GM18505 (cell line): ENCODE results near the gene APBB1IP.
"Not testable (repeated sequence)": the region's sequence is repeated elsewhere in the genome, so short reads cannot be mapped to it uniquely, and the experiment has no call there.

Source experiments
- ATAC-seq: cut with Tn5 transposase; IDR thresholded peaks from one replicate; pipeline ENCODE4 v1.9.1; 2021; ENCODE audit not compliant: unreplicated experiment
- POLR2A ChIP-seq: IDR thresholded peaks from 4 replicates; pipeline ENCODE4 v1.6.1; 2011; ENCODE audit warnings: borderline replicate concordance; ENCODE audit not compliant: insufficient read depth, insufficient read length; ENCODE audit errors: extremely low read depth

APBB1IP gene

GRCh38 chr10:26494018-26494417, 55.9 kb downstream of the APBB1IP start:
- no peak for TF ChIP-seq POLR2A

GRCh38 chr10:26499426-26499825, 61.3 kb downstream of the APBB1IP start:
- TF ChIP-seq POLR2A = no peak
- ATAC-seq = no peak

More at GRCh38 chr10:26494018-26494417, 55.9 kb downstream of the APBB1IP start:
- ATAC-seq = no peak

DNA sequence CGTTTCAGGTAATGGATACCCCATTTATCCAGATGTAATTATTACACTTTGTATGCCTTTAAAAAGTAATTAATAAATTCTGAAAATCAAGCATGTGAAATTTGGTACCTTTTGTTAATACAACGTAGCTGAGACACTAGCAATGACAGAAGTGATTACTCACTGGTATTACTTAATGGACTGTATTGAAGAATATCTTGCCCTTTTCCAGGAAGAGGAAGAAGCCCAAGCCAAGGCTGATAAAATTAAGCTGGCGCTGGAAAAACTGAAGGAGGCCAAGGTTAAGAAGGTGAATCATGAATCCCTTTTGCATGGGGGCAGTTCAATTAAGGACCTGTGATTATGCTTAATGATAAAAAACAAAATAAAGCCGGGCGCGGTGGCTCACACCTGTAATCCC, 64.8 kb downstream of the APBB1IP start:
- TF ChIP-seq POLR2A = no peak
- no peak for ATAC-seq

DNA sequence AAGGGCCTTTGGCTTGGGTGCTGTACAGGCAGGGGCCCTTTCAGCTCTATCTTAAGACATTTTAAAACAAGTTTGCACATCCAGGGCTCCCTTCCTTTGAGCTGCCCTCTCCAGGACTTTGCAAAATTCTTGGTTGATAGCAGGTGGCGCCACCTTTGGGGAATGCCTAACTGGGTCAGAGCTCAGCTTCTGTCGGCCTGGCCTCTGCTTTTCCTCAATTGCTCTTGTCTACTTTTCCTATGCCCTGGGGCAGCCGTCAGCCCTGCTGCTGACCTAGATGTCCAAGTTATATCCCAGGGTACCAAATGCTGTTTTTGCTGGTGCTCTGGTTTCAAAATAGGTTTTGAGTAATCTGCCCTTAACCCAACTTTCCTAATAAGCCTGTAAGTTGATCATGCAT, 65.8 kb downstream of the APBB1IP start:
- no peak for ATAC-seq
- TF ChIP-seq POLR2A = no peak

- ATAC-seq = not testable (repeated sequence)
Measured at GRCh38 chr10:26504429-26504828, 66.3 kb downstream of the APBB1IP start.

DNA sequence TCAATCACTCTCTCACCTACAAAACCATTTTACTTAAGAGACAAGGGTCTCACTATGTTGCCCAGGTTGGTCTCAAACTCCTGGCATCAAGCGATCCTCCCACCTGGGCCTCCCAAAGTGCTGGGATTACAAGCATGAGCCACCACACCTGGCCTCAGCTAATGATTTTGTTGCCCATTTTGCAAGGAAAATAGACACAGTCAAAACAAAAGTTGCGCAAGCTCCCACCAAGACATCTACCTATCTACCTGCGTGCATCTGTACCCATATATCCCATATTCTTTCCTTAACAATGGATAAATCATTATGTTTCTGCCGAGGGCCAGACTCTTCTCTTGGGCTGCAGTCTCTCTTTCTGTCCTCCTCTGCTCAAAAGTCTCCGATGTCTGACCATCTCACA, 67.3 kb downstream of the APBB1IP start:
- no peak for ATAC-seq
- no peak for TF ChIP-seq POLR2A

GRCh38 chr10:26506736-26507135, 68.6 kb downstream of the APBB1IP start:
- TF ChIP-seq POLR2A = no peak
- no peak for ATAC-seq

- TF ChIP-seq POLR2A = no peak
- no peak for ATAC-seq
Measured at GRCh38 chr10:26507441-26507840, 69.3 kb downstream of the APBB1IP start.

DNA sequence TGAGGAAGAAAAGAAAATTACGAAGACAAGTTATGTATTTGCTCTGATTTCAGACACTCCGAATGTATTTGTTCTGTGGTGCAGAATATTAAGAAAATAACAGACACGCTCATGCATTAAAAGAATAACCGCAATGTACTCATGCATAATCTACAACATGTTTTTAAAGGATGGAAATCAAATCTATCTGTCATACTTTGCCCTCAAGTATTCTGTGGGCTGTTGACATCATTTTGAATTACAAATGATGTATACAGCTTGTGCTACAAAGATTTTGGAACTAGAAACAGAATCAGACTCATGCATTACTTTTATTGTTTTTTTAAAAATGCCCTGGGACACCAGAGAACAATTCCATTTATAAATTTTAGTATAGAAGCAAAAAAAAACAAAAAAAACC, 69.9 kb downstream of the APBB1IP start:
- no peak for ATAC-seq
- no peak for TF ChIP-seq POLR2A

DNA sequence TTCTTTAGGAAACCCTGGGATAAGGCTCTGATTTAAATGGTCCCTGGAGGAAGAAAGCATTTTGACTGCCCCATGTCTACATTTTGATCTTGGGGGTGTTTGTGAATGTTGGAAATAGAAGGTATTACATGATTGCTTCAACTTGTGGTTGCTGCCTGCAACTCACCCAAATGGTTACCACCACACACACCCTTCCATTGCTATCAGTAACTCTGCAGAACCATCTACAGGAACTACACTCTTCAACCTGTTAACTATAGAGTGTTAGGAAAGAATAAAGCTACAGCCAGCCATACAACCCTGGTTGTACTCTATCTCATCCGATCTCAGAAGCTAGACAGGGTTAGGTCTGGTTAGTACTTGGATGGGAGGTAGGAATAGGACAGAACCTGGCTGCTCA, 71.2 kb downstream of the APBB1IP start:
- no peak for ATAC-seq
- no peak for TF ChIP-seq POLR2A

GRCh38 chr10:26513101-26513500, 75.0 kb downstream of the APBB1IP start:
- no peak for ATAC-seq
- TF ChIP-seq POLR2A = no peak

DNA sequence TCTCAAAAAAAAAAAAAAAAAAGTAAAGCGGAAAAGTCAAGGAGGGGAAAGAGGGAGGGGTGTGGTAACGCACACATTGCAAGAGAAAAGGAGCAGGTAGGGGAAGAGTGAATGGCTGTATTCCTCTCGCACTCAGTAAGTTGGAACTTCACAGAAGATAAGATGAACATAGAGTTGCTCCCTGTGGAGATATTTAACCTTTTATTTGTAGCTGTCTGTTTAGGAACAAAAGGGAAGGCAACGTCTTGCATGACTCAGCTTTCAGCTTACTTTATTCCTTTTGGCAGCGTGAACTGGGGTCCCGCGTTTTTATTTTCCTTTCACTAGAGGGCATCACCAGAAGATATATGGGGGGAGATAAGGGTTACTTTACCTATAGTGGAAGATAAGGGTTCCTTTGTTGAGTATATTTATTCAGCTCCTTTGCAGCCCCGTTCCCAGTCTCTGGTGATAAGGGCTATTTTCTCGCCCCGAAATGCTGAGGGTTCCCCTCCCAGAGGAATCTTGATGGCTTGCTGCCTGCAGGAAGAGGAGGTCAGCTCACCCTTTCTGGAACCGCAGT, 78.5 kb downstream of the APBB1IP start:
- no peak for ATAC-seq
- TF ChIP-seq POLR2A = no peak

DNA sequence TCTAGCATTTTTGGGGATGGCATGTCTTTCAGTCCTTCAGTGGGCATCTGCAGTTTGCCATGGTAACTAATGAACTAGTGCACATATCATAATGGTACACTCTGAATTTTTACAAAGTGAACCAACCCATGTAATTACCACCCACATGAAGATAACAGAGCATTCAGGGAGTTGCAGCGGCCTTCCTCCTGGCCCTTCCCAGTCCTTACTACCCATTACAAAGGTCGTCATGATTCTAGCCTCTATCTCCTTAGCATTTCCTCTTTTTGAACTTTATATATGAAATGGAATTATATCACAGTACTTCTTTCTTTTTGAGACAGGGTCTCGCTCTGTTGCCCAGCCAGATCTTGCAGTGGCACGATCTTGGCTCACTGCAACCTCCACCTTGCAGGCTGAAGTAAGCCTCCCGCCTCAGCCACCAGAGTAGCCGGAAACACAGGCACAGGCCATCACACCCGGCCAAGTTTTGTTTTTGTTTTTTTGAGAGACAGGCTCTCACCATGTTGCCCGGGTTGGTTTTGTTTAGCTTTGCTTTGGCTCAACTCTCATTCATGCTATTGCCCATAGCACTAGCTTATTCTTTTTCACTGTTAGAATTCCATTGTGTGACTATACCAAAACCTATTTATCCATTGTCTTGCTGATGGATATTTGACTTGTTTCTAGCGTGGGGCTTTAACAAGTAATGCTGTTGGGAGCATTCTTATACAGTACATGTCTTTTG, 79.2 kb downstream of the APBB1IP start:
- peak; percentile 53 for ATAC-seq
- no peak for TF ChIP-seq POLR2A

GRCh38 chr10:26519803-26520202, 81.7 kb downstream of the APBB1IP start:
- TF ChIP-seq POLR2A = no peak
- no peak for ATAC-seq
